ENCODE measurements around the gene TMEM121.
"Not testable (repeated sequence)": the region's sequence is repeated elsewhere in the genome, so short reads cannot be mapped to it uniquely, and the experiment has no call there.

TMEM121 gene

GRCh38 chr14:105547741-105548169, 21.4 kb downstream of the TMEM121 start:
- no peak for DNase-seq

DNA sequence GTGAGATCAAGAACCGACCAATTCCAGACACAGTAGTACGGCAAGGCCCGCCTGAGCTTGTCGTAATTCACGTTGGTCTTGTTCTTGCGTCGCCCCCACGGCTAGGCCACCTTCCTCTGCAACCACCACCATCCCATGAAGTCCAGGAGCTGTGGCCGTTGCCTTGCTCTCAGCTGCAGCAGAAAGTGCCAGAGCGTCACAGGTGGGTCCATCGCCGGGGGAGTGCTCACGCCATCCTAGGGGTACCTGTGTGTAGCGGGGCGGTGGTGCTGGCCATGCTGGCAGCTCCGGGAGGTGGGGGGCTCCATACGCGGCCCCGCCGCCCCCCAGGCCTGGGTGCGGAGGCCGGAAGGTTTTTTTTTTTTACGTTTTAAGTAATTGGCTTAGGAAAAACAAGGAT, 23.1 kb downstream of the TMEM121 start:
- no peak for DNase-seq

- DNase-seq, result no peak
Observed at GRCh38 chr14:105554022-105554421, 27.6 kb downstream of the TMEM121 start.

GRCh38 chr14:105554523-105554922, 28.1 kb downstream of the TMEM121 start:
- DNase-seq, result no peak

DNA sequence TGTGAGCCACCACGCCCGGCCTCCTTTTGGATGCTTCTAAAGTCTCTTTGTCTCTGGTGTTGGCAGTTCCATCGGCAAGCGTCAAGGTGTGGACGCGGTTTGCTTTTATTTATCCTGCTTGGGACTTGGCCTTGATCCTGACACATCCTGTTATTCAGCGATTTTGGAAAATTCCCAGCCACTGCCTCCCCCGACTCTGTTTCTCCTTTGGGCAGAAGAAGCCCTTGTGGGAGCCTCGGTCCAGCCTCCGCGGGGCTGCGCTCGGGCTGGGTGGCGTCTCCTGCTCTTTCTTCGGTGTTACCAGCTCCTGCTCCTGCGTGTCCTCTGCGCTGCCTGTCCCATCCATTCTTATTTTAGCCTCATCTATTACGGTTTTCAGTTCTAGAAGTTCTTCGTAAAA, 31.3 kb downstream of the TMEM121 start:
- DNase-seq, result not testable (repeated sequence)

DNA sequence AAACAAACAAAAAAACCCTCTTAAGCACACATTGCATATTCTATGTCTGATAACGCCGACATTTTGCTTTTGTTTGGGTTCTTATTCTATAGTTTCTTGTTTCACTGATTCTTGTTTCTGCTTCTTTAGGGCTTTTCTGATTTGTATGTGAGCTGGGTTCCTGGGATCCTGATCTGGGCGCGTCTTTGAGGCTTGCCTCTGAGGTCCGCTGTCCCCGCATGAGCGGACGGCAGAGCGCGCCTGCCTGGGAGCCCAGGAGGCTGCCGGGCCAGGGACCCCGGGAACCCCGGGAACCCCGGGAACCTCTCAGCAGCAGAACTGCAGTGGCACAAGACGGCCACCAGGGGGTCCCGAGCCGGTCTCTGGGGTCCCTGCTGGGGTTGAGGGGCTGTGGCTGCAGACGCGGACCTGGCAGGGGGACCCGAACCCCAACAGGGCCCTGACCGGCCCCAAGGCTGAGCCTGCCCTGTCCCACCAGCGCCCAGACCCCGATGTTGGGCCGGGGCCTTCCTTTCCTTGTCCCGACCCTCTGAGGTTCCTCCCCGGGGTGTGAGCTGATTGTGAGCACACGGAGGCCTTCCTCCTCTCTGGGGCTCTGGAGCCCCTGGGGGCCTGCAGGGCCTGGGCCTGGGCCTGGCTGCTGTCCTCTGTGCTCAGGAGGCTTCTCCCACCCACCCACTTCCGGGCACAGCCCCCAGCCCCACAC, 32.2 kb downstream of the TMEM121 start:
- not testable (repeated sequence) for DNase-seq

DNA sequence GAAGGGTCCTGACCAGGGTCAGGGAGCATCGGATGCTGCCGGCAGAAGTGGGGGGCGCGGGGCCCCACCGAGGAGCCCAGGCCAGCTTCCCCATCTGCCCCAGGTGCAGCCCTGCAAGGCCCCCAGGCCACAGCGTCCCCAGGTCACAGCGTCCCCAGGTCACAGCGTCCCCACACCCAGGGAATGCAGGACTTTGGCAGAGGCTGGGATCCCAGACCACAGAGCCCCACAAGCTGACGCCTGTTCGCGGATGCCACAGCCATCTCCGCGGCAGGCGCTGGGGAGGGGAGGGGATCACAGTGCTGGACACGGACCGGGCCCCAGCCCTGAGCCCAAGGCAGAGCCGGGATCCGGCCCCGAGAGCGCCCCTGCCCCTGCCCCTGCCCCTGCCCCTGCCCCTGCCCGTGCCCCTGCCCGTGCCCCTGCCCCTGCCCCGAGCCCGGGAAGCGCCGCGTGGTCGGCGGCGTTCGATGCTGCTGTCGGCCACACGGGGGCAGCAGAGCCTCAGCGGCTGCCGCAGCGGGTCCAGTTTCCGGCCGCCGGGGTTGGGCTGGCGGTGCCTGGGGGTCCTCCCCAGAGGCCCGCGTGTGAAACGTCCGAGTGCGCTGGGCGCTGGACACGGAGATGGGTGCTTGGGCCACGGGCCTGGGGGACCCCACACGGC, 33.1 kb downstream of the TMEM121 start:
- not testable (repeated sequence) for DNase-seq

DNA sequence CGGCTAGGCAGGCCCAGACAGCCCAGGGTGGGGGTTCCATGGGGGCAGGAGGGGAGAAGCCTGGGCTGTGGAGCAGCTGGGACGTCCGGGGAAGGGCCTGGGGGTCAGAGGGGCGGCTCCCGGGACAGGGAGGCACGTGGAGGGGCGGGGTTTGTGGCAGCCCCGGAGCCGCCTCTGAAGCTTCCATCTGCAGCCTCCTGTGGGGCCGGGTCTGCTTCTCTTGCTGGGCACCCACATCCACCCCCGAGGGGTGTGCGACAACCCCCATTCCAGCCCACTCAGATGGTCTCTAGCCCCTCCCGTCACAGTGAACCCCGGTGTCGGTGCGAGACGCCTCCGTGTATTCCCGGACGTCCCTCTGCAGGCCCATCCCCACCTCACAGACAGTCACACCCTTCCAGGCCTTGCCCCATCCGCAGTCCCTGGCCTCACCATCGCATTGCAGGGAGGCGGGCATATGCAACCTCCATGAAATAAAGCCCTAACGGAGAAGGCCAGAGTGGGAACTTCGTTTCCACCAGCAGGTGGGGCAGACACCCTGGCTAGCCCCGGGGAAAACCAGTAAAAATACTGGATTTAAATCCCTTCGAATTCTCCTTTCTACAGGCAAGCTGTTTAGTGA, 33.8 kb downstream of the TMEM121 start:
- not testable (repeated sequence) for DNase-seq

- not testable (repeated sequence) for DNase-seq
Observed at GRCh38 chr14:105561345-105561744, 35.0 kb downstream of the TMEM121 start.

DNA sequence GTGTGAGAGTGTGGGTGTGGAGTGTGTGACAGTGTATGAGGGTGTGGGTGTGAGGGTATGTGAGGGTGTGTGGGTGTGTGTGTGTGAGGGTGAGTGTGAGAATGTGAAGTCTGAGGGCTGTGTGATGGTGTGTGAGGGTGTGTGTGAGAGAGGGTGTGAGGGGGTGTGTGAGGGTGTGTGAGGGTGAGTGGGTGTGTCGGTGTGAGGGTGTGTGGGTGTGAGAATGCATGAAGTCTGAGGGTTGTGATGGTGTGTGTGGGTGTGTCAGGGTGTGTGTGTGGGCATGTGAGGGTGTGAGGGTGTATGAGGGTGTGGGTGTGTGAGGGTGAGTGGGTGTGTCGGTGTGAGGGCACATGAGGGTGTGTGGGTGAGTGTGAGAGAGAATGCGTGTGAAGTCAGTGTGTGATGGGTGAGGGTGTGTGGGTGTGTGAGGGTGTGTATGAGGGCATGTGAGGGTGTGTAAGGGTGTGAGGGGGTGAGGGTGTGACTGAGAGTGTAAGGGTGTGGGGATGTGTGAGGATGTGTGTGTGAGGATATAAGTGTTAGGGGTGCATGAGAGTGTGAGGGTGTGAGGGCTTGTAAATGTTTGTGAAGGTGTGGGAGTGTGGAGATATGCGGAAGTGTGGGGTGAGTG, 36.4 kb downstream of the TMEM121 start:
- no peak for DNase-seq

GRCh38 chr14:105563347-105563737, 37.0 kb downstream of the TMEM121 start:
- DNase-seq, result no peak

DNA sequence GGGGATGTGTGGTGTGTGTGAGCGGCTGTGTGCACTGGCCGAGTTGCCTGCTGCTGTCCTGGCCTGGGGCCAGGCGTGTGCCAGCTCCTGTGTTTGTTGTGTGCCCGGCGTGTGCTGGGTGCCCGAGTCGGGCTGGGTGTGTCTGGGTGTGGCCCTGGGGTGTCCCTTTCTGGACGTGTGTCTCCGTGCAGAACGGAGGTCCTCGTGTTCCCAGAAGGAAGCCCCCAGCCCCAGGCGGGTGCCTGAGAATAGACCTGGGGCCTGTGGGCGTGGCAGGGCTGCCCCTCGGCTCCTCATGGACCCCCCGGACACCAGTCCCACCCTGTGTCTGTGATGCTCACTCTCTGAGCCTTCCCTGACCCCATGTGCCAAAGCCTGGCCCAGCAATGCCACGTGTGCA, 38.2 kb downstream of the TMEM121 start:
- not testable (repeated sequence) for DNase-seq

DNA sequence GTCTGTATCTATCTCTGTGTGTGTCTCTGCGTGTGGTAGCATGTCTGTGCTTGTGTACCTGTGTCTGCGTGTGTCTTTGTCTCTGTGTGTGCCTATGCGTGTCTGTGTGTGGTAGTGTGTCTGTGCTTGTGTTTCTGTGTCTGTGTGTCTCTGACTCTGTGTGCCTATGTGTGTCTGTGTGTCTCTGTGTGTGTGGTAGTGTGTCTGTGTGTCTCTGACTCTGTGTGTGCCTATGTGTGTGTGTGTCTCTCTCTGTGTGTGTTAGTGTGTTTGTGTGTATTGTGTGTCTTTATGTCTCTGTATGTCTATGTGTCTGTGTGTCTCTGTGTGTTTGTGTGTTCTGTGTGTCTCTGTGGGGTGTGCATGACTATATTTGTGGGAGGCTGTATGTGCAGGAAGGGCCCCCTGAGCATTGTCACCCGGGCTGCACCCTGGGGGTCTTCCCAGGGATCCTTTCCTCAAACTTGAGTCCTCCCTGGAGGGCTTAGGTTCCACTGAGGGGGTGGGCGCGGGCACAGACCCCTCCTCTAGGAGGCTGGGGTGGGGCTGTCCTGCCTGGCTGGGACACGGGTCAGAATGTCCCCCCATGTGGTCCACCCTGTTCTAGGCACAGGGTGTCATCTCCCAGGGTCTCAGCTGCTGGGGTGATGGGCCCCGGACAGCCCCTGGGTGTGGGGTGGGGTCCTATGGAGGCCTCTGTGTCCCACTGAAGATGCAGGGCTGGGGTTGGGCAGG, 39.0 kb downstream of the TMEM121 start:
- DNase-seq, result not testable (repeated sequence)

DNA sequence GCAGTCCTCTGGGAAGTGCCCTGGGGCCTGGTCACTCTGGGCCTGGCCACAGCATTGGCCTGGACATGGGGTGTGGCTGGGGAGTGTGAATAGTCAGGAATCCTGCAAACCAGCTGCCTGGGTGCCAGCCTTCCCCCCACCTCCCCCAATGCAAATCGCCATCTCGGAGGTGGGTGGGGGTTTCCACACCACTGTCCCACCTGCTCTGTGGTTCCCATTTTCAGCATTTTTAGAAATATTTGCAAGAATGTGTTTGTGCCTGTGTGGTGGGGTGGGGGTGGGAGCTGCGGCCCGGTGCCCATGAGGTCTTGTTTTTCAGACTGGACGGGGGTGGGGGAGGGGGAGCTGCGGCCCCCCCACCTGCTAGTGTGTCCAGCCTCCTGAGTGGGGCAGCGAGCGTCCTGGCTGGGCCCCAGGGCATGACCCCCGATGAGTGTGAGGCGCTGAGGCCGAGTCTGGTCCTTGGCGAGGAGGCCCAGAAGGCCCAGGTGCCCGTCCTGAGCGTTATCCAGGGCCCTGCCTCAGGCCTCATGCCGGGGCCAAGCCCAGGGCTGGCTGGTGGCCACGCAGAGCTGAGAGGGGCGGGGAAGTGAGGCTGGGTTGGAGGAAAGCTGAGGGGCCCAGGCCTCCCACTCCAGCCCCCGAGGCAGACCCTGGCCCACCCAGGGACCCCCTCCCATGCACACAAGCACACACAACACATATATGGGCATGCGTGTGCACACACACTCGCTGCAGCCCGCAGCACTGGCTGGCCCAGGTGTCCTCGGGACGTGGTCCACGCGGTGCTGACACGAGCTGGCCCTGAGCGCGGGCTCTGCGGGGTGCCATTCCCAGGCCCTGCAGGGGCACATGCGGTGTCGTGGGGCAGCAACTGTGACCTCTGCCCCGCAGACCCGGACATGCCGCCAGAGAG, 40.1 kb downstream of the TMEM121 start:
- DNase-seq, result not testable (repeated sequence)

- DNase-seq, result not testable (repeated sequence)
Observed at GRCh38 chr14:105567164-105568103, 41.1 kb downstream of the TMEM121 start.

DNA sequence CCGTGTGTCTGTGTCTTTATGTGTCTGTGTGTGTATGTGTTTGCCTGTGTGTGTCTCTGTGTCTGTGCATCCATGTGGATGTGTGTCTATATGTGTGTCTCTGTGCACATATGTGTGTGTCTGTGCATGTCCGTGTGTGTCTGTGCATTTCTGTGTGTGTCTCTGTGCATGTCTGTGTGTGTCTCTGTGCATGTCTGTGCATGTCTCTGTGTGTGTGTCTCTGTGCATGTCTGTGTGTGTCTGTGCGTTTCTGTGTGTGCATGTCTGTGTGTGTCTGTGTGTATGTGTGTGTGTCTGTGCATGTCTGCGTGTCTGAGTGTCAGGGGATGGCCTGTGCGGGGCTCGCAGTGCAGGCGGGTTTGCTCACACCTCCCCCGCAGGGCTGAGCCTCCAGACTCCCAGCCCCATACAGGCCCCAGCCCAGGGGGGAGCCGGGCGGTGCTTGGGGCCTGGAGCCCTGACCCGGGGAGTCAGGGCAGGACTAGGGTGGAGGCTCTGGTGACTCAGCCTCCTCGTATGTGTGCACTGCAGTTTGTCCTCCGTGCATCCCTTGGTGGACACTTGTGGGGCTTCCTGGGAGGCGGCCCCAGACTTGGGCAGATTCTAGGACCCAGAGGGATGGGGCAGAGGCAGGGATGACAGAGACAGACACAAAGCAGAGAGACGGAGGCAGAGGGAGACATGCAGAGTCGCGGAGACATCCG, 41.9 kb downstream of the TMEM121 start:
- DNase-seq, result not testable (repeated sequence)

DNA sequence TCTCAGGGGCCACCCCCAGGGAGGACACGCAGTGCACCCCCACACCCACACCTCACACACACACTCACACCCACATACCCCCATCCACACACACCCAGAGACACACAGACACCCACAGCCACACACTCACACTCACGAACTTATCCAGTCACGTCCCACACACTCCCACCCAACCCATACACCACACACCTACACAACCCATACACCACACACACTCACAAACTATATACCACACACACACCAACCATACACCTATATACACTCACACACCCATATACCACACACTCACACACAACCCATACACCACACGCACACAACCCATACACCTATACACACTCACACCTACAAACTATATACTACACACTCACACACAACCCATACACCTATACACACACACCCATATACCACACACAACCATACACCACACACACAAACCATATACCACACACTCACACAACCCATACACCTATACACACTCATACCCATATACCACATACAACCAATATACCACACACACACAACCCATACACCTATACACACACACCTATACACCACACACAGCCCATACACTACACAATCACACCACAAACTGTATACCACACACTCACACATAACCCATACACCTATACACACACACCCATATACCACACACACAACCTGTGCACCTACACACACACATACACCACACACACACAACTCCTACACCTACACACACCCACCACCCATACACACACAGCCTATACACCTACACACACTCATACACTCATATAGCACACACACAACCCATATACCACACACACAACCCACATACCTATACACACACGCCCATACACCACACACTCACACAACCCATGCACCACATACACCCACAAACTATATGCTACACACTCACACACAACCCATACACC, 42.7 kb downstream of the TMEM121 start:
- no peak for DNase-seq

DNA sequence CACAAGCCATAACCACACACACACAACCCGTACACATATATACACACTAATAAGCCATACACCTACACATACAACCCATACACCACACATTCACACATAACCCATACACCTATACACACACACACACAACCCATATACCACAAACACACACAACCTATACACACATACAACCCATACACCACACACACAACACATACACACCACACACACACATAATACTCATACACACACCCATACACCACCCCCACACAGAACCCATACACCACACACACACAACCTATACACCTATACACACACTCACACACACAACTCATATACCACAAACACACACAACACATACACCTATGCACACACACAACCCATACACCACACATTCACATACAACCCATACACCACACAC, 44.1 kb downstream of the TMEM121 start:
- no peak for DNase-seq
